ENCODE data around the gene MAP6D1.

MAP6D1 gene

DNA sequence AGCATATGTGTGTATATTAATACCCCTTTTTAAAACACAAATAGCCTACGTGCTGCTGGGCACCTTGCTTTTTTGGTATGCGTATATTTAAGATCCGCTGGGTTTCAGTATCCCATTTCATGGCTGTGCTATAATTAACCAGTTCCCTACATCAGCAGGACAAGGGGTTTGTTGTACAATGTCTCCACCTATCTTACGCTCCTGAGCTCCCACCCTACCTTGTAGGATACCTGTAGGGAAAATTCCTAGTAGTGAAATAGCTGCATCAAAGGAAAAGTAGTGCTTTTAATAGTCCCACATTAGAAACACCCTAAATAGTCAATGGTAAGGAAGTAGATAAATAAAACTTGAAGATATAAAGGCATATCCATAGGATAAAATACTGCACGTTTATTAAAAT is 1.4 kb downstream of the MAP6D1 start:
- no peak for DNase-seq (ENCODE audit: low read depth)

- DNase-seq (ENCODE audit: low read depth), result no peak
These were observed 2.7 kb downstream of the MAP6D1 start for GRCh38 chr3:183822631-183823030.

- DNase-seq (ENCODE audit: low read depth), result no peak
These were observed 5.5 kb downstream of the MAP6D1 start for GRCh38 chr3:183819831-183820230.

- DNase-seq (ENCODE audit: low read depth), result no peak
These were observed 6.4 kb downstream of the MAP6D1 start for GRCh38 chr3:183818706-183819624.

DNA sequence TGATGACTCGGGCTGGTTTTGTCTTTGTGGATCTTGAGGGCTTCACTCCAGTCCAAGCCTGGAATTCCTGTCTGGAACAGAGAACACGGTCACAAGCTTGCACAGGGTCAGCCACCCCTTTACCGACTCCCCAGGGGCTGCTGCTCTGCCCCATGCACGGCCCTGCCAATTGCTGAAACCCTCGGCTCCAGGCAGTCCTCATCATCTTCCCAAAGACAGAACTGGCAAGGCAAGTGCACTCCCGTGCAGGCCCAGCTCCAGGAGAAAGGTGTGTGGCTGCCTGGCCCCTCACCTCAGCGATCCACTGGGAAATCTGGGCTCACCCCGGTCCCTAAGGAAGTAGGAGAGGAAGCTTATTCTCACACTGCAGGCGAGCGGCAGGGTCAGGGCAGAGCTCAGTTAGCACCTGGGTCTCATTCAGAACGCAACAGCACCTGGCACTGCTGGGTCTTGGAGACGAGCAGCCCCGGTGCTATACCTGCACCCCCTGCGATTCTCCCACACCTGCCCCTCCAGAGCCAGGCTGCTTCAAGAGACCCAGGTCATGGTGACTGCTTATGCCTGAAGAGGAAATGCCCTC is 7.2 kb downstream of the MAP6D1 start:
- no peak for DNase-seq (ENCODE audit: low read depth)

GRCh38 chr3:183817639-183818038 is 7.7 kb downstream of the MAP6D1 start:
- DNase-seq (ENCODE audit: low read depth), result no peak

GRCh38 chr3:183816681-183817510 is 8.5 kb downstream of the MAP6D1 start:
- no peak for DNase-seq (ENCODE audit: low read depth)

- DNase-seq (ENCODE audit: low read depth), result no peak
These were observed 9.4 kb downstream of the MAP6D1 start for GRCh38 chr3:183815951-183816475.

DNA sequence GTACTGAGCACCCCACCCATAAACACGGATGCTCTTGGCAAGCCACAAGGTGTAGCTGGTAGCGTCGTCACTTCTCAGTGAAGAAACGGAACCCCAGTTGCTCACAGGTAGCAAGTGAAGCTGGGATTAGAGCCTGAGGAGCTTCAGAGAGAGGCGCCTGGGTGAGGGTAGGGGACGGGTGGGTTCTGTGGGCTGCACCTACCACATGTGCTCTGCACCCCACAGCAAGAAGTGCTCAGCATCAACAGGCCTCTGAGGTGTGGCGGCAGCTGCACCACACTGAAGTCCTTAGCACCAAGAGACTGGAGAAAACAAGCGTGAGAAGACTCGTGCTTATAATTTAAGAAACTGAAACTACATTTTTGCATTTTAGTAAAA is 9.8 kb downstream of the MAP6D1 start:
- DNase-seq (ENCODE audit: low read depth), result no peak

DNA sequence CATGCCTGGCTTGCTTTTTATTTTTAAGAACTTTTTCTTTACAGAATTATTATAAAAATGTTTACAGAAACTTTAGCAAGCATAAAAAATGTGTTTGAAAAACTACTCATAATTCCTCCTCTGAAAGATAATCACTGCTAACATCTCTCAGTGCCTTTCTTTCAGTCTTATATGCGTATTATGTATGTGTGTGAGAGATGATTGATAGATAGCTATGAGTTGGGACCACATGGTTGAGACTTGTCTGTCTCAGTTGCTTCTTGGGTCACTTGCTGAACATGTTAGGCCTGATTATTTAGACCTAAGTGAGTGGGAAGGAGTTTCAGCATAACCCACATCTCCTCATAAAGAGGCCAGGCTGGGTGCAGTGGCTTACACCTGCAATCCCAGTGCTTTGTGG is 11.1 kb downstream of the MAP6D1 start:
- no peak for DNase-seq (ENCODE audit: low read depth)

DNA sequence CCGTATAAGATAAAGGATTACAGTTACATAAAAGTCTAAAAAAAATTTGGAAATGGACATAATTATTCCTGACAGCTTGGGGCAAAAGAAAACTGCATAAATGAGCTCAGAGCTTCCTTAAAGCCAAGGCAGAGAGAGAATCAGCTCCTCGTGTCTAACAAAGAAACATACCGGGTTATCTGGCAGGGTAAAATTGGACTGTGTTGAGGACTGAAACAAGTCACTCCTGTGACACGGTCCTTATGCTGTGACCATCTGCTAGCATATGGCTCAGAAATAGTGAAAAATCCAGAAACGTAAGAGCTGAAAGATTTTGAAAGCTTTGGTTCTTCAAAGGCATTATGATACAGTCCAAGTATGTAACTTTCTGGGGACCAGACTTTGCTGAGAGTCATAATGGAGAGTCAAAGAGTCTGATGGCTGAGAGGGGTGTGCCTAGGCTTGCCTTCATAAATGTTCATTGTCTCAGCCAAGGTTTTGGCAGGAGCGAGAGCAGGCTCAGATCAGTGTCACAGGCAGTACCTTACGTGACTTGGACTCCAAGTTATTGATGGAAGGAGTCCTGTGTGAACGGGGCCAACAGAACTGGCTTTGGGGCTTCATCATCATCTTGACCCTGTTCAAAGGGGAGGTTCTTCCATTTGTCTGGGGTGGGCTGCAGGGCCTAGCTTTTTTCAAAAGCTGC is 12.5 kb downstream of the MAP6D1 start:
- DNase-seq (ENCODE audit: low read depth), result no peak

DNA sequence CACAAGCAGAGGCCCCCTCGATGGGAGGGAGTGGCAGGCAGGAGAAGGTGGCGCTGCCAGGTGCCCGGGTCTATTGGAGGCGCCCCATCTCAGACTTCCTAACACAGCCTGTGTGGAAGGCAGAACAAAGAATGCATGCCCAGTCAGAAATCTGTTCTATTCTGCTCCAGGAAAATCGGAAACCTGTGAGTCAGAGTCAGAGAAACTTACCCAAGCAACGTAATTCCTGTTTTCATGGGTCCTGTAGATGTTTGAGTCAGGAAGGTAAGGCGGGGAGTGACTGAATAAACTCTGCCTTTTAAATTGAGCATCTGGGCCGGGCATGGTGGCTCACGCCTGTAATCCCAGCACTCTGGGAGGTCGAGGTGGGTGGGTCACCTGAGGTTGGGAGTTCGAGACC is 13.7 kb downstream of the MAP6D1 start:
- no peak for DNase-seq (ENCODE audit: low read depth)

DNA sequence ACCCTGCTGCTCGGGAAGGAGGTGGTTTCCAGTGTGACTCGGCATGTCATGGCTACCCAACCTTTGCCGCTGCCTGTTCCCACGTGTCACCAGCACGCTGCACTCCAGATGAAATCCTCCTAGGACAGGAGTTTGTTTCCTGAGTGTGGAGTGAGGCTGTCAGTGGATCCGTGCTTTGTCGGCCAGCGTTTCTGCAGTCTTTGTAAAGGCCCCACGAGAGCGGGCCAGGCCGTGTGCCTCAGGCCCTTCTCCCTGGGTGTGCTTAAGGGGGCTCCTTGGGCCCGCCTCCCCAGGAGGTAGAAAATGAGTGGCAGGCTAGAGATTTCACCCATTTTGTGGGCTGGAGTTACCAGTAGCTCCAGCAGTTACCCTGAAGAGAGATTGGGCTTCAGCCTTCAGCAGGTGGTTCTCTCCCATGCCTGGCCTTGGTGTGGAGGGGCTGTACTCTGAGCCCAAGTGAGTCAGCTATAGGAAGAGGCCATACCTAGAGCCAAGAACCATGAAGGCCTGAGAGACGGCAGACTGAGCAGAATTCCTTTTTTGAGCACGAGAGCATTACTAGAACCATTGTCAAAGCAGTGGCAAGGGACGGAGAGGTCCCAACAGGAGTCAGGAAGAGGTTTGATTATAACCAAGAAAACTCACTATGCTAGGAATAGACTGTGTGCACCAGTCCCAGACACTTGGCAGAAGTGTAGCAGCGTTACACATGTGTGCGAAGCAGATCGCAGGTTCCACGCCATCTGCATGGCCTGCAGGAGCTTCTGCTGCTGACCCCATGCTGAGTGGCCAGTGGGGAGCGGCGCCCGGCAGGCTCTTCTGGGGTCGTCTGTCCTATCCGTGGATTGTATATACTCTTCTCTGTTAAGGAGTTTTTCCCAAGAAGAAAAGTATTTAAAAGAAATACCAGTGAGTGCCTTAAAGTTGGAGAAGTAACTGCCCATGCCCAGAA is 14.5 kb downstream of the MAP6D1 start:
- DNase-seq (ENCODE audit: low read depth), result no peak

DNA sequence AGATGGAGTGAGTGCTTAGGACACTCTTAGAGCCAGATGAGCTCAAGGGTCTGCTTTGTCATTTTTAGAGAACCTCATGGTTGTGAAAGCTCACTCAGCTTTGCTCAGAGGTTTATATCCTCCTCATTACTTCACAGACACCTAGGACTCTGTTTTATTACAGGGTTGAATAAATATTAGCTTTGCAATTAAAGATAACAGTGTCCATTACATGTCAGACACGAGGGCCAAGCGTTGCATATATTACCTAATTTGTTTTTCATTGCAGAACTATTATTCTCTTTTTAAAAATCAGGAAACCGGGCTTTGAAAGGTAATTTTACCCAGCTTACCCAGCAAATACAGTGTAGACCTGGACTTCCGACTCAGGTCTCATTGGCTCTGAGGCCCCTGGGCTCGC is 16.1 kb downstream of the MAP6D1 start:
- DNase-seq (ENCODE audit: low read depth), result no peak

DNA sequence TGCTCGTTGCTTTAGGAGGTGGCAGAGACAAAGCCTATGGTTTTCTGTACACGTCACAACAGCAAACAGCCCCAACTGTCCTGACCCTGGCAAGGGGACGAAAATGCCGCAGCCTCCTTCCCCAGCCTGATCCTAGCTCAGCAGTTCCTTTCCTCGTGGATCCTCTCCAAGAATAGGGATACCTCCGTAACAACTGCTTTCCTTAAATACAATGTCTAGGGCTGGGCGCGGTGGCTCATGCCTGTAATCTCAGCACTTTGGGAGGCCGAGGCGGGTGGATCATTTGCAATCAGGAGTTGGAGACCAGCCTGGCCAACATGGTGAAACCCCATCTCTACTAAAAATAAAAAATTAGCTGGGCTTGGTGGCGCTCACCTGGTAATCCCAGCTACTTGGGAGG is 17.0 kb downstream of the MAP6D1 start:
- no peak for DNase-seq (ENCODE audit: low read depth)

GRCh38 chr3:183807881-183808280 is 17.5 kb downstream of the MAP6D1 start:
- DNase-seq (ENCODE audit: low read depth), result no peak

GRCh38 chr3:183807209-183807728 is 18.1 kb downstream of the MAP6D1 start:
- DNase-seq (ENCODE audit: low read depth), result no peak

DNA sequence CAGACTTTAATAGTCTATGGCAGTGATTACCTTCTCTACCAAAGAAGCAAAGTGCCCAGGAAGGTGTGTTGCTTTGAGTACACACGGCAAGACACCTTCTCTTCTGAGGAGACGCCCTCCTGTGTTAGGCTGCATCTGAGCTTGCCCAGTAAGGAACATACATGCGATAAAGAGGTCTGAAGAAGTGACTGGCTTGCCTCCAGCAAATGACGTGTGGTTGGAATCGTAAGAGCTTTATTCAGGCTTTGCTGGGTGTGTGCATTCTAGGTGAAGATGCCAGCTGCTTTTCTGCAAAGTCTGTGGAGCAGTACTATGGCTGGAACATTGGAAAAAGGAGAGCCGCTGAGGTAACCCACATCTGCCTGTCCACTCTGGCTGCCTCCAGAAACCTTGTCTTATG is 22.4 kb downstream of the MAP6D1 start:
- no peak for DNase-seq (ENCODE audit: low read depth)

- no peak for DNase-seq (ENCODE audit: low read depth)
These were observed 23.8 kb downstream of the MAP6D1 start for GRCh38 chr3:183801601-183802000.

DNA sequence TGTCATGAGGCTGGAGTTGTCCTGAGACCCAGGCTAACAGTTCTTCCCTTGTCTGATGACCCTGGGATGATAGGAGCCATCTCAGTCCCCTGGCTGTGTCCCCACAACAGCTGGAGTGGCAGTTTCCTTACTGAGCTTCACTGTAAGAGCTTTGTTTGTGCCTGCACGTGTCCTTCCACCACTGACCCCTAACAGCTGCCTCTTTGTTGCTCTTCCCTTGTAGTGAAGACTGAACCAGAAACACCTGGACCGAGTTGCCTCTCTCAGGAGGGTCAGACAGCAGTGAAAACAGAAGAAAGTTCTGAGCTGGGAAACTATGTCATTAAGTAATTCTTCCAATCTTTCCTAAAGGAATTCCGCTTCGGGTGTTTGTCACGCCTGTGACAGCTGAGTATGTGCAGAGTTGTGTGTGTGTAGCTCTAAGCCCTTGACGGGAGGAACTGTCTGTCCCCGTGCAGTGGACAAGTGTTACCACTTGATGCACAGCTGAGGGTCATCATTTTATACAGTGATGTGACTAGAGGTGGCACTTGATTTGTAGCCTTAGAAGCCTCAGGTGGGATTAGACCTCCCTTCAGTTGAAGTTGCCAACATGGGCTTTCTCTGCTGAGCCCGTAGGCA is 25.0 kb downstream of the MAP6D1 start:
- no peak for DNase-seq (ENCODE audit: low read depth)

Data from fibroblast of gingiva (primary cell).